ENCODE results near the gene AIRE. TPM values are rescaled to one million over a fixed set of nuclear protein-coding genes. Genes with fewer than 3 reads are reported as not detected.
"Not testable (repeated sequence)": the region's sequence is repeated elsewhere in the genome, so short reads cannot be mapped to it uniquely, and the experiment has no call there.

Gene AIRE
- total RNA-seq, 4 donors from 2014 or later, result 0.30 TPM; not detected in 3

DNA sequence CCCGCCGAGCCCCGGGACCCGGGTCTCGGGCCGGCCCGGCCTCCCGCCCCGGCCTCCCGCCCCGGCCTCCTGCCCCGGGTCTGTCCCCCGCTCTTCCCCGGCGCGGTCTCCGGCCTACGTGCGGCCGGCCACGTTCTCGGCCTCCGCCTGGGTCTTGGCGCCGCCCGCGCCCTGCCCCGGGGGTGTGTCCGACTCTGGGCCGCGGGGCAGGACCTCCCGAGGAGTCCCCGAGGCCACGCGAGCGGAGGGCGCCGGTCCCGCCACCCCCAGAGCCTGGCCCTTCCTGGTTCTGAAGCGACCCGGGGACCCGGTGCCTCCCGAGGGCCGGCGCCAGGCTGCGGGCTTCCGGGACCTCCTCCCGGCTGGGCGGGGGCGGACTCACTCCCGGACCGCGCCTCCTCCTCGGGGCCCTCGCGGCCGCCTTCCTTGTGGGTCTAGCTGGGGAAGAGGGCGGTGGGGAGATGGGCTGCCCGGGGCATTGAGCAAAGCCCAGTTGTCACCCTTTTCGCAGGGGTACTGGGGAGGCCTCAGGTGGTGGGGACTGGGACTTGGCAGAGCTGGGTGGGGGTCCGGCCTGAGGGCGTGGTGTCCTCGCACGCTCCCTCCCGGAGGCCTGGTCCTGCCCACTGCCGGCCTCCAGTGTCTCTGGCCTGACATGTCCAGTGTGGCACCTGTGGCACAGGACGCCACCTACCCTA lies 14.7 kb downstream of the AIRE start:
- H3K36me3 ChIP-seq, result no peaks in the 10 kb centered on the region
- H3K4me1 ChIP-seq, result peaks cover 0 to 73% (median 55%) of the 10 kb centered on the region in 4 donors
- H3K9me3 ChIP-seq, result no peaks in the 10 kb centered on the region
- H3K27ac ChIP-seq, result peak overlapping the region; percentile 70 to 98 (median 94)
- TF ChIP-seq, protein P1, sequence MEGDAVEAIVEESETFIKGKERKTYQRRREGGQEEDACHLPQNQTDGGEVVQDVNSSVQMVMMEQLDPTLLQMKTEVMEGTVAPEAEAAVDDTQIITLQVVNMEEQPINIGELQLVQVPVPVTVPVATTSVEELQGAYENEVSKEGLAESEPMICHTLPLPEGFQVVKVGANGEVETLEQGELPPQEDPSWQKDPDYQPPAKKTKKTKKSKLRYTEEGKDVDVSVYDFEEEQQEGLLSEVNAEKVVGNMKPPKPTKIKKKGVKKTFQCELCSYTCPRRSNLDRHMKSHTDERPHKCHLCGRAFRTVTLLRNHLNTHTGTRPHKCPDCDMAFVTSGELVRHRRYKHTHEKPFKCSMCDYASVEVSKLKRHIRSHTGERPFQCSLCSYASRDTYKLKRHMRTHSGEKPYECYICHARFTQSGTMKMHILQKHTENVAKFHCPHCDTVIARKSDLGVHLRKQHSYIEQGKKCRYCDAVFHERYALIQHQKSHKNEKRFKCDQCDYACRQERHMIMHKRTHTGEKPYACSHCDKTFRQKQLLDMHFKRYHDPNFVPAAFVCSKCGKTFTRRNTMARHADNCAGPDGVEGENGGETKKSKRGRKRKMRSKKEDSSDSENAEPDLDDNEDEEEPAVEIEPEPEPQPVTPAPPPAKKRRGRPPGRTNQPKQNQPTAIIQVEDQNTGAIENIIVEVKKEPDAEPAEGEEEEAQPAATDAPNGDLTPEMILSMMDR (IDR thresholded peaks at IDR 0.05), result no peak
- peak in 1 of 2 donors; percentile 13 for TF ChIP-seq EP300 (IDR thresholded peaks at IDR 0.05)
- DNase-seq (ENCODE audit: low spot score in 2 of 2), result peak; percentile 49 to 58
- 0 to 1% methylated on average over 15 to 40 of the region's 67 CpGs for WGBS, 2 donors
- peak overlapping the region; percentile 55 to 97 (median 72) for H3K4me3 ChIP-seq
- no peaks in the 10 kb centered on the region for H3K27me3 ChIP-seq

DNA sequence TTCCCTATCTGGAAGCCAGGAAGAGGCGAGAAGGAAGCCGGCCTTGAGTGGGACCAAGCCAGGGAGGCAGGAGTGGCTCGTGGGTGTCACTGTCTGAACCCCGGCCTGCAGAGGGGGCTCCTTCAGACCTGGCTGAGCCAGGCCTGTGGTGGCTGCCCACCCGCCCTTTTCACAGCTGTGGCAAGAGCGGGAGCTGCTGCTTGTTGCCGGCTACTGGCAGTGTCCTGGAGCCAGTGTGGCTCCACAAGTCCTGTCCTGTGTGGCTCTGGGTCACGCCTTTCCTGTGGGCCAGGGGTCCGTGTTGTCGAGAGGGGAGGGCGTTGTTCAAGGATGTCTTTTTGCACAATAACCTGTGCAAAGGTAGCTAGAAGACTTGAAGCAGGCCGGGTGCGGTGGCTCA lies 15.5 kb downstream of the AIRE start:
- Histone ChIP-seq H3K4me1 (peaks cover 0 to 80% (median 61%) of the 10 kb centered on the region in 4 donors), H3K9me3 (no peaks in the 10 kb centered on the region), H3K4me3 (peak overlapping the region; percentile 55 to 97 (median 72)), H3K27ac (peak overlapping the region; percentile 70 to 98 (median 94)), H3K27me3 (no peaks in the 10 kb centered on the region), H3K36me3 (no peaks in the 10 kb centered on the region)
- DNase-seq (ENCODE audit: low spot score in 2 of 2), result no peak
- TF ChIP-seq, protein P1 (IDR thresholded peaks at IDR 0.05), result no peak
- TF ChIP-seq EP300 (IDR thresholded peaks at IDR 0.05), result no peak
- 49% methylated on average over 13 of the region's 13 CpGs for WGBS, 2 donors

DNA sequence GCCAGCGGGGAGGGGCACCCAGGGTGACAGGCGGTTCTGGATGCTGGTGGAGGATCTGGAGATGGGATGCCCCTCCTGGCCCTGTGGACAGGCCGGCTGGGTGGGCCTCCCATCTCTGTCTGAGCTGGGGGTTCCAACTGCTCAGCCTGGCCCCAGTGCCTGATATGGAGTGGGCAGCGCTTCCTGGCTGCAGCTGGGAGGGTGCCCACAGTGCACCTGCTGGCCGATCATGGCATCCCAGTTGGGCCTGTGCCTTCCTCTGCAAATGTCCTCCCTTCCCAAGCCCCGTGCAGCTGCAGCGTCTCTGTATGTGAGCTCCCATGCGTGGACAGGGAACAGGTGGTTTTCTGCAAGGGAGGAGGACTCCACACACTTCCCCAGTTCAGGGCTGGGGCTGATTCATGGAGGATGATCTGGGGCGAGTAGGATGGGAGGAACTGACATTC lies 16.3 kb downstream of the AIRE start:
- no peak for DNase-seq (ENCODE audit: low spot score in 2 of 2)
- Histone ChIP-seq H3K36me3 (no peaks in the 10 kb centered on the region), H3K4me3 (no peak overlapping the region), H3K27ac (peak overlapping the region; percentile 12 to 98 (median 94)), H3K4me1 (peaks cover 0 to 88% (median 69%) of the 10 kb centered on the region in 4 donors), H3K27me3 (no peaks in the 10 kb centered on the region), H3K9me3 (no peaks in the 10 kb centered on the region)
- no peak for TF ChIP-seq EP300 (IDR thresholded peaks at IDR 0.05)
- no peak for TF ChIP-seq POLR2A (IDR thresholded peaks at IDR 0.05)
- TF ChIP-seq, protein P1 (IDR thresholded peaks at IDR 0.05), result no peak
- WGBS, 2 donors, result 62 to 71% methylated on average over 4 to 5 of the region's 9 CpGs

DNA sequence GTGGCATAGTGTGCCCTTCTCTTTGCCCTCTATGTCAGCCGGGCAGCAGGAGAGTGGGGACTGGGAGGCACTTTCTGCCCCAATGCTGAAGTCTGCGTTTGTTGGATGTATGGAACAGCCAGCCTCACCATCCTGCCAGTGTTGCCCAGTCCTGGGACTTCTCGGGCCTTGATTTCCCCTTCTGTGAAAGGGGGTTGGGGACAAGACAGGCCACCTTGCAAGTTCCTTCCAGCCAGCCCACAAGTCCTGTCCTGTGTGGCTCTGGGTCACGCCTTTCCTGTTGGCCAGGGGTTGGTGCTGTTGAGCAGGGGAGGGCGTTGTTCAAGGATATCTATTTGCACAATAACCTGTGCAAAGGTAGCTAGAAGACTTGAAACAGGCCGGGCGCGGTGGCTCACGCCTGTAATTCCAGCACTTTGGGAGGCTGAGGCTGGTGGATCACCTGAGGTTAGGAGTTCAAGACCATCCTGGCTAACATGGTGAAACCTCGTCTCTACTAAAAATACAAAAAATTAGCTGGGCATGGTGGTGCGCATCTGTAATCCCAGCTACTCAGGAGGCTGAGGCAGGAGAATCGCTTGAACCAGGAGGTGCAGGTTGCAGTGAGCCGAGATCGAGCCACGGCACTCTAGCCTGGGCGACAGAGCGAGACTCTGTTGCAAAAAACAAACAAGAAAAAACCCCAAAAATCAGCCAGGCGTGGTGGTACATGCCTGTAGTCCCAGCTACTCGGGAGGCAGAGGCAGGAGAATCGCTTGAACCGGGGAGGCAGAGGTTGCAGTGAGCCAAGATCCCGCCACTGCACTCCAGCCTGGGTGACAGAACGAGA lies 17.1 kb downstream of the AIRE start:
- TF ChIP-seq, protein P1 (IDR thresholded peaks at IDR 0.05), result peak in 2 of 5 experiments; percentile 12 to 15
- Histone ChIP-seq H3K4me1 (peaks cover 0 to 89% (median 68%) of the 10 kb centered on the region in 4 donors), H3K27ac (peak overlapping the region; percentile 70 to 98 (median 94))
- not testable (repeated sequence) for H3K27me3 ChIP-seq; DNase-seq (ENCODE audit: low spot score in 2 of 2); H3K36me3 ChIP-seq; H3K4me3 ChIP-seq; H3K9me3 ChIP-seq
- 72 to 79% methylated on average over 23 of the region's 23 CpGs for WGBS, 2 donors

DNA sequence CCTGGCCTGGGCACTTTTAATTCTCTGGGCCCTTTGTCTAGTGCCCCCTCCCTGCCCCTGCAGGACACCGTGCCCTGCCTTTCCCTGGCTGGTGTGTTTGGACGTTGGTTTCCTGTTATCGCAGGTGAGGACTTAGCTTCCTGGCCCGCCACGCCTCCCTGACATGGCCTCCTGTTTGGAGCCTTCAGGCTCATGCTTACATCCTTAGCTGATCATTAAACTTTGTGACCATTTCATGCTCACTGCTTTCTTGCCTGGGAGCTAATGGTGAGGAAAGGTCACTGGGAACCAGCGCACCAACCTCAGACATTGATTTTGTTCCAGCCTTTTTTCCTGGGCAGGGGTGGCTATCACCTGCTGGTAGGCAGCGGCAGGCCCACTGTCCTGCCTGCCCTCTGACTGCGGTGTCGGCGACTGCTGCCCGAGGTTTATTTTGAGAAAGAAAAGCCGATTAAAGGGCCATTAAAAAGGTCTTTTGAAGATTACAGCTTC lies 17.9 kb downstream of the AIRE start:
- Histone ChIP-seq H3K36me3 (peaks cover 0 to under 1% (median 0%) of the 10 kb centered on the region in 3 donors), H3K27me3 (no peaks in the 10 kb centered on the region), H3K4me1 (peaks cover 0 to 91% (median 71%) of the 10 kb centered on the region in 4 donors), H3K4me3 (no peak overlapping the region), H3K9me3 (no peaks in the 10 kb centered on the region), H3K27ac (peak overlapping the region; percentile 70 to 98 (median 88))
- no peak for DNase-seq (ENCODE audit: low spot score in 2 of 2)
- 49 to 55% methylated on average over 12 of the region's 12 CpGs for WGBS, 2 donors
- TF ChIP-seq EP300 (IDR thresholded peaks at IDR 0.05), result no peak
- TF ChIP-seq, protein P1 (IDR thresholded peaks at IDR 0.05), result no peak
- TF ChIP-seq POLR2A (IDR thresholded peaks at IDR 0.05), result no peak

Data from tibial nerve (tissue), 4 donors.